Omental fat pad (tissue), 4 donors: ENCODE measurements around the gene PKD2. TPM values are rescaled to one million over a fixed set of nuclear protein-coding genes. Genes with fewer than 3 reads are reported as not detected.
A peak's percentile ranks its signal among the peaks of the same experiment; 100 is the strongest.

Experiments
- ATAC-seq: fragments of 150-250 bp; one replicate; pipeline ENCODE4 v1.9.1; 2016; ENCODE audit warnings: mild to moderate bottlenecking, moderate library complexity; ENCODE audit not compliant: low FRiP score
- DNase-seq: peaks from one replicate; pipeline ENCODE4 v3.0.0-alpha.2; 2019; ENCODE audit warnings: low spot score
- CTCF ChIP-seq, 3 donors: fragments of 450-650 bp; IDR thresholded peaks; one replicate each; pipeline ENCODE4 v1.5.1; 2016 to 2017; ENCODE audit warnings: antibody characterized with exemption in 3 of 3, mild to moderate bottlenecking in 3 of 3, moderate library complexity in 2 of 3
- total RNA-seq, 4 donors: library from RNA; depleted of rRNA; stranded (reverse); fragments of >200 nt; gene quantifications; one replicate each; pipeline ENCODE4 v1.1.0, GENCODE V29; 2016

The PKD2 gene
- total RNA-seq, 4 donors from 2014 or later, result 66.5 to 130 (median 88.6) TPM

GRCh38 chr4:88012647-88013046, 5.2 kb downstream of the PKD2 start:
- TF ChIP-seq CTCF (IDR thresholded peaks at IDR 0.05), result no peak
- DNase-seq (no peak), ATAC-seq (no peak)

- no peak for DNase-seq
- no peak for TF ChIP-seq CTCF (IDR thresholded peaks at IDR 0.05)
Measured at GRCh38 chr4:88014386-88014905, 7.0 kb downstream of the PKD2 start.

GRCh38 chr4:88015659-88016295, 8.3 kb downstream of the PKD2 start:
- ATAC-seq (no peak), DNase-seq (no peak)
- TF ChIP-seq CTCF (IDR thresholded peaks at IDR 0.05), result no peak

More at GRCh38 chr4:88014386-88014905, 7.0 kb downstream of the PKD2 start:
- no peak for ATAC-seq

GRCh38 chr4:88017516-88018297, 10.3 kb downstream of the PKD2 start:
- DNase-seq (no peak), ATAC-seq (peak; percentile 90)
- no peak for TF ChIP-seq CTCF (IDR thresholded peaks at IDR 0.05)

- no peak for TF ChIP-seq CTCF (IDR thresholded peaks at IDR 0.05)
- no peak for DNase-seq
- ATAC-seq, result no peak
Measured at GRCh38 chr4:88018466-88018865, 11.0 kb downstream of the PKD2 start.

GRCh38 chr4:88021824-88022223, 14.4 kb downstream of the PKD2 start:
- TF ChIP-seq CTCF (IDR thresholded peaks at IDR 0.05), result no peak
- DNase-seq (no peak), ATAC-seq (peak; percentile 60)
